ENCODE measurements around the gene TPTE2.
A peak's percentile ranks its signal among the peaks of the same experiment; 100 is the strongest.
"Not testable (repeated sequence)": the region's sequence is repeated elsewhere in the genome, so short reads cannot be mapped to it uniquely, and the experiment has no call there.

Gene TPTE2

DNA sequence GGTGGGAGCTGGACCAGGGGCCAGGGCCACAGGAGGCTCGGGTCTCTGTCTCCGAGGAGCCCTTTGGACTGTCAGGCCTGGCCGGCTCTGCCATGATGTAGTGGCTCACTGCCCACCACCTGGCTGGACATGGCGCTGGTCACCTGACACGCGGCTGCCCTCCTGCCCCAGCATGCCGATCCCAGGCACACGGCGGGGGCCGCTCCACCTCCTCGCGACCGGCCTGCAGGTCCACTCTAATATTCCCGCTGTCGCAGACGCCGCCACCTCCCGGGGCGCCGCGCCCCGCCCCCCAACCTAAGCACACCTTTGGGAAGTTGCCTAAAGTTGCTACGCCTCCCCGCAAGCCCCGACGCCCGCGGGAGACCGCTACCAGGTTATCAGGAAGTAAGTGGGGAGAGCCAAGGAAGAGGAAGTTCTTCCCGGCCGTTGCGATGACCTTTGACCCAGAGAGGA, at the start of gene TPTE2:
Gene TPTE2 (minus strand): TSS at position 406 of the 456 bp plus-strand sequence. CDS start 58,298 bp downstream, outside the sequence.
- not testable (repeated sequence) for DNase-seq (ENCODE audit: low read depth in 2 of 3, low spot score in 1 of 3)

GRCh38 chr13:19607523-19608078, 46.3 kb upstream of the TPTE2 start:
- no peak for DNase-seq (ENCODE audit: low read depth in 2 of 3, low spot score in 1 of 3)

GRCh38 chr13:19606737-19607136, 45.4 kb upstream of the TPTE2 start:
- DNase-seq (ENCODE audit: low read depth in 2 of 3, low spot score in 1 of 3): no peak

DNA sequence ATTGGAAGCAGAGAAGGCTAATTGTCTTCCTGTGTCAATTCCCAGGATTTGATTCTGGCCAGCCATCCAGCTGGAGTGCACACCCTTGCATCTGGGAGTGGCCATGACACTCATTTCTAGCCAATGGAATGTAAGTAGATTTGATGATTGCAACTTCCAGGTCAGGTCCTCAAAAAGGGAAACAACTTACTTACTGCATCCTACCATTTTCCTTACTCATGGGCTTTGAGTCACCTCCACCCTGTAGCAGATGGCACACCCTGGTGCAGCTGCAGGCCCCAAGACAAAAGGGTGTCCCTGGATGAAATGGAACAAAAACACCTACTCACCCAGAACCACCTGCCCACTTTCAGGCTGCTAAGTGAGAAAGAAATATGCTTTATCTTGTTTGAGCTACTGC, 44.8 kb upstream of the TPTE2 start:
- DNase-seq (ENCODE audit: low read depth in 2 of 3, low spot score in 1 of 3): no peak

GRCh38 chr13:19605161-19605955, 44.0 kb upstream of the TPTE2 start:
- no peak for DNase-seq (ENCODE audit: low read depth in 2 of 3, low spot score in 1 of 3)

DNA sequence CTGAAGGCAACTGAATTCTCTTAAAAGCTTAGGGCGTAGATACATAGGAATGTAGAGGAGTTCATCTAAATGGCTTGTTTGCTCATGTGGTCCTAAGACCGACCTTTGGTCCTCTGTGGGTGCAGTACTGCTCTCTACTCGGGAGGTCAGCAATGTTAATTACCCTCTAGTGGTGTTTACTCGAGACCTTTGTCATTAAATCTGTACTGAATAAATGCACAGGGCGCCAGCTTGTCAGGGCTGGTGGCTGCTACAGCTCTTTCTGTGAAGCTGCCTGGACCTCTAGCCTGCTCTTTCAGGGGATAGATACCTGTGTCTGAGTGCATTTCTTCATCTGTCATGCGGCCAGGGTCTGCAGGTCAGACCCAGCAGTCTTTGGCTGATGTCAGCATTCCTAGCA, 43.0 kb upstream of the TPTE2 start:
- DNase-seq (ENCODE audit: low read depth in 2 of 3, low spot score in 1 of 3): no peak

- DNase-seq (ENCODE audit: low read depth in 2 of 3, low spot score in 1 of 3): peak in 1 of 3 donors; percentile 13
Measured at GRCh38 chr13:19601749-19602725, 40.7 kb upstream of the TPTE2 start.

DNA sequence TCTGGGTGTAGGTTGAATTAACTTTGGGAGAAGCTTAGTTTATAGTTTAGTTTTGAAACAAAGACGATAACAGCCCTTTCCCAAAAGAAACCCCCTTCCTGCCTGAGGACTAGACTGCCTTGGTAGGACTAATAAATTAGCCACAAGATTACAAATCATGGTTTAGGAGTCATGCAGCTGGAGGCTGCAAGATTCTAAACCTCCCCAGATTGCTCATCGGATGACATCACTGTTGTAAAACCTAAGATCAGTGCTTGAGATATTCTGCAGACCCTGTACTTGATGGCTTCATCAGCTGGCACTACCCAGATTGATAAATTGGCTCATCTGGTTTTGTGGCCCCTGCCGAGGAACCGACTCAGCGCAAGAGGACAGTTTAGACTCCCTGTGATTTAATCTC, 36.2 kb upstream of the TPTE2 start:
- no peak for DNase-seq (ENCODE audit: low read depth in 2 of 3, low spot score in 1 of 3)

- DNase-seq (ENCODE audit: low read depth in 2 of 3, low spot score in 1 of 3): no peak
Measured at GRCh38 chr13:19596960-19597361, 35.6 kb upstream of the TPTE2 start.

DNA sequence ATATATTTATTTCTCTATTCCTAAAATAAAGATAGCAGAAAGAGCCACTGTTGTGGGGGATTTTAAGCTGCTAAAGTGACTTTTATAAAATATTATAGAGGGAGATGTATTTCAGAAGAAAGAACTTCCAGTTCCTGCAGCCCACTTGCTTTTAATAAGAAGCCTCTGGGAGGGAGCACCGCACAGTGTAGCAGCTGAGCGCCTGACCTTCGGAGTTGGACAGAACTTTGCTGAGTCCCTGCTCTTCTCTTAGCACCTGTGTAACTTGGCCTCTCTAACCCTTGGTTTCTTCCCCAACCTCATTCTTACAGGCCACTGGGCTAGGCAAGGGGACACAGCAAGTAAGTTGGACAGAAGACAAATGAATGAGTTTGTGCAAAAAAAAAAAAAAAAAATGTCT, 34.8 kb upstream of the TPTE2 start:
- DNase-seq (ENCODE audit: low read depth in 2 of 3, low spot score in 1 of 3): no peak

DNA sequence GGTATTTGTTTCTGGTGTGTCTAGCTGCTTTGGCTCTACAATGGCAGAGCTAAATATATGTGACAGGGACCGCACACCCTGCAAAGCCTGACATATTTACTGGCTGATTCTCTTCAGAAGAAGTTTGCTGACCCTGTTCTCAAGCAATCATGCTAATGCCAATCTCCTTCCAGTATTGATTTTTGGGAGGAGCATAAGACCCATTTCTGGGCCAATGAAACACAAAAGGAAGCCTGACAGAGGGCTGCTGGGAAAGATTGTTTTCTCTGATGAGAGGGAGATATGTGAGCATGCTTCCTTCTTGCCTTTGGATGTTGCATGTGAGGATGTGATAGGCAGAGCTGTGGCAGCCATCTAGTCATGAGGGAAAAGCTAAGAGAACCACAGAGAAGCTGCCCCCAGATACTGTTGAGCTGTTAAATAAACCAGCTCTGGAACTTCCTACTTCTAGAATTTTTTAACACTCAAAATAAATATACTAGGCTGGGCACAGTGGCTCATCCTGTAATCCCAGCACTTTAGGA, 31.4 kb upstream of the TPTE2 start:
- no peak for DNase-seq (ENCODE audit: low read depth in 2 of 3, low spot score in 1 of 3)

GRCh38 chr13:19591864-19592263, 30.5 kb upstream of the TPTE2 start:
- DNase-seq (ENCODE audit: low read depth in 2 of 3, low spot score in 1 of 3): no peak

- no peak for DNase-seq (ENCODE audit: low read depth in 2 of 3, low spot score in 1 of 3)
Measured at GRCh38 chr13:19590423-19590822, 29.1 kb upstream of the TPTE2 start.

DNA sequence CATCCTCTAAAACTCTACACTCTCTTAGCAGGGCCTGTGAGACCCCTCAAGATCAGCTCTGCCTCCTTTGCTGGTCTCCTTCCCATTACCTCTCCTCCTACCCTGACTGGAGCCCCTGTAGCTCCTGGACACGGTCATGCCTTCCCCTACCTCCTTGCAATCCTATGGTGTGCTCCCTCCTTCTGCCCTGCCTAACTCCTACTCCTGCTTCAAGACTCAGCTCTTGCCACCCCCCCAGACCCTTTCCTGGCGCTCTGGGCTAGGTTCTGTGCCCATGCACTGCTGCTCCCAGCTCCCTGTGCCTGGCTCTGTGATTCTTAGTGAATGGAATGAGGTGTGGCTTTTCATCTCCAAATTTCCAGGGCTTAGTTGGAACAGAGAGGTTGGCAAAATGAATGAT, 28.0 kb upstream of the TPTE2 start:
- no peak for DNase-seq (ENCODE audit: low read depth in 2 of 3, low spot score in 1 of 3)

DNA sequence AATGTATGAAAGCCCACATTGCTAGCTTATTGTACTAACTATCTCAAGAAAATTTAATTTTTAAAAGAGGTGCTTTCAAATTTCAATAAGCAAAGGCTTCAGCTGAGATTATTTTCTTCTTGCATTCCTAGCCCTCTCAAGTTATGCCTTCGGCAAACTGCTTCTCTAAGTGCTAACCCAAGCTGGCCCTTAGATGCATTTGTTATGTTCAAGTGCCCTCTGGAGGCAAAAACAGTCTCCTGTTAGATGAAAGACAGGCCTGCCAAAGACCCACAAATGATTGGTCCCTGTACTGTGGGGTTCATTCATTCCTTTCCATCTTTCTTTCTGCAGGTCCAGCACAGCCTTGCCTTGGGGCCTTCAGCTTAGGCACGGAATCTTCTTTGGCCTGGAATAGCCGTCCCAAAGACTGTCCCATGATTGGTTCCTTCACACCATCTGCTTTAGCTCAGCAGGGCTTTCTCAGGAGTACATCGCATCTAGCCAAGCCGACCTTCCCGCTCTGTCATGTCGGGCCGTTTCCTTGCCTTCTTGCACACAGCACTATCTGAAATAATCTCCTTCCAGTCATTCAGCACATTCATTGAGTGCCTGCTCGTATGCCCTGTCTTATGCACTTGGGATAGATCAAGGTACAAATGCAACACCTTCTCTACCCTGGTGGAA, 26.4 kb upstream of the TPTE2 start:
- DNase-seq (ENCODE audit: low read depth in 2 of 3, low spot score in 1 of 3): peak in 1 of 3 donors; percentile 40

DNA sequence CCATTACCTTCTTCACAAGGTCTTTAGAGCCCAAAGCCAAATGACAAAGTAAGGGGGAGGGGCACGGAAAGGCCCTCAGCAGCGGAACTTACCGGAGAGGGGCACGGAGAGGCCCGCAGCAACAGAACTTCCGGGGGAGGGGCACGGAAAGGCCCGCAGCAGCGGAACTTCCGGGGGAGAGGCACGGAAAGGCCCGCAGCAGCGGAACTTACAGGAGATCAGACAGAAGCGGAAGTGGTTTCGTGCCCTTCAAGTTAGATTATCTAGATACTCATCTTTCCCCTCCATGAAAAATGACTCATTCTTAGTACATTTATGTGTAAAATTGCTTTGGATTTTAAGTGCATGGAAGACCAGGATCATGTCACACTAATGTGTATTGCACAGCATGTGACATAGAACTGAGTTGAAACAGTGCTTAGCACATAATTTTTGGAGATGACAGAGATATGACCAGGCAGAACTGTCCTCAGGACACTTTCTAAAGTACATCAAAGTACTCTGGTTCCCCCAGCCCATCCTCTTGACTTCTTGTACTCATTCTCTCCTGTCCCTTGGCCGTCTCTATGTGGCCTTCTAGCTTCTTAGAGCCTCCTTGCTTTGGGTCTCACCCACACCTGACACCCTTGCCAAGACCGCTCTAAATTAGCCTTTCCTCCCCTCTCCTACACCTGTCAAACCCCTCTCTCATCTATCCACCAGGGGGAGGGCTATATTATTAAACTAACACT, 25.7 kb upstream of the TPTE2 start:
- DNase-seq (ENCODE audit: low read depth in 2 of 3, low spot score in 1 of 3): peak; percentile 71 to 75 (median 74)

- no peak for DNase-seq (ENCODE audit: low read depth in 2 of 3, low spot score in 1 of 3)
Measured at GRCh38 chr13:19581675-19582074, 20.3 kb upstream of the TPTE2 start.

DNA sequence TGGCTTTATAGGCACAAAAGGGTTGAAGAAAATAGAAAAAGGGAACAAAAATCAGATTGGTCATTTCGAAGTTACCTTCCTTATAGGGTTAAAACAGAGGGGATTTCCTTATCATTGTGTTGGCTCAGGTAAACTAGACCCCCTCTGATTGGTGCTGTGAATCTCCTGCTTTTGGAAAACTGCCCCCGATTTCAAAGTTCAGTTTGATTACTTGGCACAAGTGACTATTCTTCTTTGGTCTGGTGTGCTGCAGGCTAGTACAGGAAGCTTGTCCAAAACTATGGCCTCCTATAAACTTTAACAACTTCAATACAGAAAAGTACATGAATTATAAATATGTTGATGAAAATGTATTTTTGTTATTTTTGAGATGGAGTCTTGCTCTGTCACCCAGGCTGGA, 13.9 kb upstream of the TPTE2 start:
- DNase-seq (ENCODE audit: low read depth in 2 of 3, low spot score in 1 of 3): no peak

- no peak for DNase-seq (ENCODE audit: low read depth in 2 of 3, low spot score in 1 of 3)
Measured at GRCh38 chr13:19573120-19573716, 11.9 kb upstream of the TPTE2 start.

GRCh38 chr13:19572280-19572679, 10.9 kb upstream of the TPTE2 start:
- no peak for DNase-seq (ENCODE audit: low read depth in 2 of 3, low spot score in 1 of 3)

Data from stimulated activated CD4-positive, alpha-beta T cell treated with anti-CD3 and anti-CD28 coated beads, Interleukin-12 subunit alpha, Interleukin-12 subunit beta, amount 100 ng/mL, for 48 hours (primary cell).